HG02884 (cell line): ENCODE measurements around the gene CDK3.

Source experiments
- ATAC-seq: cut with Tn5 transposase; IDR thresholded peaks from one replicate; pipeline ENCODE4 v1.9.1; 2021; ENCODE audit warnings: mild to moderate bottlenecking, moderate library complexity; ENCODE audit not compliant: unreplicated experiment

CDK3 gene

GRCh38 chr17:75987041-75987440 is 13.6 kb upstream of the CDK3 start:
- no peak for ATAC-seq

- no peak for ATAC-seq
Measured at GRCh38 chr17:75991396-75991795, 9.3 kb upstream of the CDK3 start.

GRCh38 chr17:75994802-75995370 is 5.8 kb upstream of the CDK3 start:
- no peak for ATAC-seq

- no peak for ATAC-seq
Measured at GRCh38 chr17:75995385-75995925, 5.2 kb upstream of the CDK3 start.

- ATAC-seq: no peak
Measured at GRCh38 chr17:75996665-75997590, 3.7 kb upstream of the CDK3 start.

- ATAC-seq: no peak
Measured at GRCh38 chr17:75998327-75998795, 2.3 kb upstream of the CDK3 start.

- no peak for ATAC-seq
Measured at GRCh38 chr17:76000016-76000754, 470 bp upstream of the CDK3 start.

- no peak for ATAC-seq
Measured at GRCh38 chr17:76002100-76002499, 1.4 kb downstream of the CDK3 start.

GRCh38 chr17:76003915-76004314 is 3.3 kb downstream of the CDK3 start:
- ATAC-seq: no peak

GRCh38 chr17:76004750-76005262 is 4.2 kb downstream of the CDK3 start:
- no peak for ATAC-seq

- ATAC-seq: no peak
Measured at GRCh38 chr17:76005263-76006149, 4.9 kb downstream of the CDK3 start.

- no peak for ATAC-seq
Measured at GRCh38 chr17:76007131-76007849, 6.6 kb downstream of the CDK3 start.

GRCh38 chr17:76007850-76008165 is 7.2 kb downstream of the CDK3 start:
- no peak for ATAC-seq

GRCh38 chr17:76008208-76008607 is 7.6 kb downstream of the CDK3 start:
- no peak for ATAC-seq

- no peak for ATAC-seq
Measured at GRCh38 chr17:76008630-76009425, 8.2 kb downstream of the CDK3 start.

- ATAC-seq: no peak
Measured at GRCh38 chr17:76009447-76009846, 8.8 kb downstream of the CDK3 start.

GRCh38 chr17:76009969-76010661 is 9.5 kb downstream of the CDK3 start:
- ATAC-seq: no peak

GRCh38 chr17:76011951-76012350 is 11.3 kb downstream of the CDK3 start:
- no peak for ATAC-seq
